IPS-18a (cell line): Measurements from ENCODE around the gene EFCAB11.

Experiments used
- H3K27ac ChIP-seq: one replicate; pipeline ENCODE4 v1.5.1; 2013; ENCODE audit warnings: low read length
- H3K27me3 ChIP-seq: one replicate; pipeline ENCODE4 v1.6.1; 2013; ENCODE audit warnings: mild to moderate bottlenecking, low read length; ENCODE audit not compliant: control insufficient read depth, insufficient read depth
- H3K36me3 ChIP-seq: one replicate; pipeline ENCODE4 v1.6.1; 2013; ENCODE audit warnings: low read depth, low read length; ENCODE audit not compliant: control insufficient read depth
- H3K4me1 ChIP-seq: one replicate; pipeline ENCODE4 v1.6.1; 2013; ENCODE audit warnings: low read depth, low read length; ENCODE audit not compliant: control insufficient read depth
- H3K4me3 ChIP-seq: one replicate; pipeline ENCODE4 v1.5.1; 2013; ENCODE audit warnings: low read length
- H3K9ac ChIP-seq: one replicate; pipeline ENCODE4 v1.6.1; 2013; ENCODE audit warnings: mild to moderate bottlenecking, low read length, moderate library complexity
- H3K9me3 ChIP-seq: one replicate; pipeline ENCODE4 v1.6.1; 2013; ENCODE audit warnings: low read depth, low read length; ENCODE audit not compliant: control insufficient read depth

Gene EFCAB11

DNA sequence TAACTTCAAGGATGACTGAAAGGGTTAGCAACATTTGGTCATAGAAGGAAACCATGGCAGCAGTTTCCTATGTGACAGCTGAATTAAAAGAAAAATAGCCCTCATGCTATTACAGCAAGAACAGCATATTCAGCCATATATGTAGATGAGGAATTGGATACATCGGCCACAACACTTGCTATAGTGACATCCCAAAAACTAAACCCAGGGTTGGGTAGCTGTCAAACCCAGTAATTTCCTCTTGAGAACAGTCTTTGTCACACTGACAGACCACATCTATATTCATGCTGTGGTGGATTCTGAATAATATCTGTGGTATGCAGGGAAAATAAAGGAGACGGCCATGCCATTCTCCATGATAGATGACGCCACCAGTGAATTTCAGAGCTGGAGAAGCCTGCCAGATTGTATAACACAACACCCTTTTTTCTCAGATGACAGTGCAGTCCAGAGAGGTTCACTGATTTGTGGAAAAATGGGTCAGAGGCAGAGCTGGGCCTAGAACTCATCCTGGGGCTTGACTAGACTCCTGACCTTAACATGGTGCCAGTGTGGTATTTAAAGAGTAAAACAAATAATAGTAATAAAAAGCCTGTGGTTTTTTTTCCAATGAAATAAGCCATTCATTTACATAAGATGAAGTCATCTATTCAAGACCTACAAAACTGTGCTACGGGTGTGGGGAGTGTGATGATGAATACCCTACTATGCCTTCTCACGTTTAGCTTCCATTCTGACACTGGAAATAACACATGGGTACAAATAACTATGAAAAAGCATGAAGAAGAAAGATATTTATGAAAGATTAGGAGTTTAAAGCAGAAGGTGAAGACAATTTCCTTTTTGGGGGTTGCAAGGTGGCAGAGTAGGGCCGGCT is 32.3 kb downstream of the EFCAB11 start:
- no peaks in the 10 kb centered on the region for H3K36me3 ChIP-seq
- no peak overlapping the region for H3K9ac ChIP-seq
- no peaks in the 10 kb centered on the region for H3K4me1 ChIP-seq
- no peaks in the 10 kb centered on the region for H3K9me3 ChIP-seq
- no peak overlapping the region for H3K4me3 ChIP-seq
- no peak overlapping the region for H3K27ac ChIP-seq
- no peaks in the 10 kb centered on the region for H3K27me3 ChIP-seq

DNA sequence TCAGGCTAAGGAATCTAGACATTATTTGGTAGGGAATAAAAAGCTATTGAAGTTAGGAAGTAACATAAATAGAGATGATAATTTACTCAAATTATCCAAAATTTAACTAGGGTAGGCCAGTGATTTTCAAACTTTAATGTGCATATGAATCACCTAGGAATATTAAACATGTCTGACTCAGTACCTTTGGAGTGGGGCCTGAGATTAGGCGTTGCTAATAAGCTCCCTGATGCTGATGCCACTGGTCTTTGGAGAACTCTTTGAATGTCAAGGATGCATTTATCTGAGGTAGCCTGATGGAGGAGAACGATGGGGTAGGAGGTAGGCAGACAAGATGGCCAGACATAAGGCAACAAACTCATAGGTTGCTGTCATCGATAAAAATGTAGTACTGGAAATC is 33.2 kb downstream of the EFCAB11 start:
- Histone ChIP-seq H3K36me3 (no peaks in the 10 kb centered on the region), H3K27me3 (no peaks in the 10 kb centered on the region), H3K4me1 (no peaks in the 10 kb centered on the region), H3K9ac (no peak overlapping the region), H3K27ac (no peak overlapping the region), H3K4me3 (no peak overlapping the region), H3K9me3 (no peaks in the 10 kb centered on the region)

DNA sequence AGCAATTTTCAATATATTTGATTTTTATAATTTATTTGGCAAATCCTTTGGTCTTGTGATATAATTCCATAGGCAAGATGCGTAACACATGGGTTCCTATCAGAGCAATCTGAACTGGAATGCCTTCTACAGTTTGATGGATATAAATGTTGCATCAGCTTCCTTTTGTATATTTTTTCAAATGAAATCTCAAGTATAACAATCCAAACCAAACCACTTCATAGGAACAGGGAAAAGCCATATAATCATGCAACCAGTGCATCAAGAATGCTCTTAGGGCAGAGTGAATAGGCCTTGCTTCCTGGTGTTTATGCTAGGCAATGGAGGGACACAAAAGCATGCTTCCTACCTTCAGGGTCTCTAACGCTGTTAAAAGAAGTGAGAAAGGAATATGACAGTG is 34.5 kb downstream of the EFCAB11 start:
- Histone ChIP-seq H3K4me3 (no peak overlapping the region), H3K36me3 (no peaks in the 10 kb centered on the region), H3K27me3 (no peaks in the 10 kb centered on the region), H3K27ac (no peak overlapping the region), H3K9me3 (no peaks in the 10 kb centered on the region), H3K9ac (no peak overlapping the region), H3K4me1 (peaks cover 2% of the 10 kb centered on the region)

DNA sequence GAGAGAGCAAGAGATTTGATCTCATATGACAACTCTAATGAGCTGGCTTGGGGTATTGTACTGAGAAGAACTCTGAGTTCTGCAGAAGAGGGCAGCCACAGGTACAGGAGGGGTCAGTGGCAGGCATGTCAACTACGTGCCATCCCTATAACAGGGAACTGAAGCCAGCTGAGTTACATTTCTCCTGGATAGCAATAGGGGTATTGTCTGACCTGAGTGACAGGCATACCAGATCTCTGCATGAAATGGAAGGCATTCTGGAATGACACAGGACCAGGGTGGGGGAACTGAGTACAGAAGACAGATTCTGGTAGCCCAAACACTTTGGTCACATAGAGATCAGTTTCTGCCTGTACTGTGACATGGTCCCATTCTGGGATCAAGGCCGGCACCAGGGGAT is 35.8 kb downstream of the EFCAB11 start:
- Histone ChIP-seq H3K4me1 (peaks cover 4% of the 10 kb centered on the region), H3K4me3 (no peak overlapping the region), H3K27ac (no peak overlapping the region)

DNA sequence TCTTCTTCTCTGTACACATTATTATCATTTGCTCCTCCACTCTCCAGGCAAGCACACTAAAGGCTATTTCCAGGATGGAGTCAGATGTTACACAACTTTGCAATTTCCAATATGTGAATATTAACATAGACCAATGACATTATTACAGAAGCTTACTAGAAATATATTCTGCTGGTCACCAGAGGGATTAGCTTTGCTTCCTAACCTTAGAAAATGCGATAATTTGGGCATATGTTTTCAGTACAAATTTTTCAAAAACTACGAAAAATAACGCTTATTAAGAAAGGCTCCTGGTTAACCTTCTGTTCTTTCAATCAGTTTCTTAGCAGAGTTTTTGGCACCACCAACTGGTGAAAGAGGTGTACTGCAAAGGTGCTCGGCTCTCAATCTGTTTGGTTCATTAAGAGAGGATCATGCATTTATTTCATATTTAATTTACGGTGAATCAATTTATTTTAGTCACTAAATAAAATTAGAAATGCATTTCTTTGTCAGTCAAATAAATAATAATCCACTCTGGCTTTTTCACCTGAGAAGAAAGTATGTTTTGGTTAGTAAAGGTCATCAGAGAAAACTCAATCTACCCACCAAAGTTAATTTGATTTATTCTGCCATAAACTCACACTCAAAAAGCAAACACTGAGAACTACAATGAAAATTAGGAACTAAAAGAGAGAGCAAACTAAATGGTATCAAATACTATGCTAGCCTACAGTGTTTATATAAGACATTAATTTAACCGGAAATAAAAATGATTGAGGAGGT is 39.2 kb downstream of the EFCAB11 start:
- Histone ChIP-seq H3K27ac (no peak overlapping the region), H3K4me1 (peaks cover 33% of the 10 kb centered on the region), H3K27me3 (no peaks in the 10 kb centered on the region), H3K9me3 (no peaks in the 10 kb centered on the region), H3K36me3 (no peaks in the 10 kb centered on the region), H3K4me3 (no peak overlapping the region), H3K9ac (no peak overlapping the region)

More for the DNA sequence above, 35.8 kb downstream of the EFCAB11 start:
- Histone ChIP-seq H3K36me3 (no peaks in the 10 kb centered on the region), H3K27me3 (no peaks in the 10 kb centered on the region), H3K9ac (no peak overlapping the region), H3K9me3 (no peaks in the 10 kb centered on the region)

DNA sequence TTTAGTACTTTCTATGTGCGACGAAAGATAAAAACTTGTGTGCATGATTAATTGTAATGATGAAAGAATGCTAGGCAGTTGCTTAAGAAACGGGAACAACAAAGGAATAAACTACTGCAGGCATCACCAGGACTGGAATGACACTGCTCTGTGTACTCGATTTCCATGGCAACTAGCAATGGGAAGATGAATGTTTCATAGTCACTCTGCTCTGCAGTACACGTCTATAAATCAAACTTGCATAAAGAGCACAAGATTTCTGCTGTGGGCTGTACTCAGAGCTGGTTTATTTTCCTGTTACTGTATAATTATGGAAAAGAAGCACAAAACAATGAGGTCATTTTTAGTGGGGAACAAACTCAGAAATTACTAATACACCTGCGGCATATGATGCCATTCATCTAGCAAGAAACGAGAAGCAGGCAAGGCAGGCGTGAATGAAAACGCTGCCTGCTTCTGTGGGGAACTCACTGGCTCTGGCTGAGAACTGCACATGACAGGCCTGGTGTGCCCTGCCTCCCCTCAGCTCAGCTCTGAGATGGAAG is 41.8 kb downstream of the EFCAB11 start:
- no peaks in the 10 kb centered on the region for H3K27me3 ChIP-seq
- H3K36me3 ChIP-seq, result no peaks in the 10 kb centered on the region
- H3K4me1 ChIP-seq, result peaks cover 33% of the 10 kb centered on the region
- H3K4me3 ChIP-seq, result no peak overlapping the region
- peak overlapping the region; percentile 20 for H3K27ac ChIP-seq
- no peaks in the 10 kb centered on the region for H3K9me3 ChIP-seq
- H3K9ac ChIP-seq, result peak overlapping the region; percentile 32

DNA sequence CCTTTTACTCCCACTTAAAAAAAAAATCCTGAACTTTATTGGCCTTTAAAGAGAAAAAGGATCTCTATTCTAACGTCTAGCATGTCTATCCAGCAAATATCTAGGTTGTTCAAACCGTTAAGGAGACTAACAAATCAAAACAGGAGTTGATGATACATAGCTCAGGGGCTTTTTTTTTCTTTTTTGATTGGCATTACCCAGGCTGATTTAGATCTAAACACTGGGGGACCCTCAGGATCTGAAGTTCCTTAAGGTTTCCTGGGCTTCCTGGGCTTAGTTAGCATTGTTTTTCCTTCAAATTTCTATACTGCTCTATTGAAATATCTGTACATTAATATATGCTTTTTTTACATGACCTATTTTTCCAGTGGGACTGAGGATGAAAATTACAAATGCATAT is 42.3 kb downstream of the EFCAB11 start:
- peak overlapping the region; percentile 32 for H3K27ac ChIP-seq
- peak overlapping the region; percentile 32 for H3K9ac ChIP-seq
- no peaks in the 10 kb centered on the region for H3K9me3 ChIP-seq
- H3K4me3 ChIP-seq, result no peak overlapping the region
- no peaks in the 10 kb centered on the region for H3K27me3 ChIP-seq
- H3K36me3 ChIP-seq, result no peaks in the 10 kb centered on the region
- peaks cover 33% of the 10 kb centered on the region for H3K4me1 ChIP-seq

DNA sequence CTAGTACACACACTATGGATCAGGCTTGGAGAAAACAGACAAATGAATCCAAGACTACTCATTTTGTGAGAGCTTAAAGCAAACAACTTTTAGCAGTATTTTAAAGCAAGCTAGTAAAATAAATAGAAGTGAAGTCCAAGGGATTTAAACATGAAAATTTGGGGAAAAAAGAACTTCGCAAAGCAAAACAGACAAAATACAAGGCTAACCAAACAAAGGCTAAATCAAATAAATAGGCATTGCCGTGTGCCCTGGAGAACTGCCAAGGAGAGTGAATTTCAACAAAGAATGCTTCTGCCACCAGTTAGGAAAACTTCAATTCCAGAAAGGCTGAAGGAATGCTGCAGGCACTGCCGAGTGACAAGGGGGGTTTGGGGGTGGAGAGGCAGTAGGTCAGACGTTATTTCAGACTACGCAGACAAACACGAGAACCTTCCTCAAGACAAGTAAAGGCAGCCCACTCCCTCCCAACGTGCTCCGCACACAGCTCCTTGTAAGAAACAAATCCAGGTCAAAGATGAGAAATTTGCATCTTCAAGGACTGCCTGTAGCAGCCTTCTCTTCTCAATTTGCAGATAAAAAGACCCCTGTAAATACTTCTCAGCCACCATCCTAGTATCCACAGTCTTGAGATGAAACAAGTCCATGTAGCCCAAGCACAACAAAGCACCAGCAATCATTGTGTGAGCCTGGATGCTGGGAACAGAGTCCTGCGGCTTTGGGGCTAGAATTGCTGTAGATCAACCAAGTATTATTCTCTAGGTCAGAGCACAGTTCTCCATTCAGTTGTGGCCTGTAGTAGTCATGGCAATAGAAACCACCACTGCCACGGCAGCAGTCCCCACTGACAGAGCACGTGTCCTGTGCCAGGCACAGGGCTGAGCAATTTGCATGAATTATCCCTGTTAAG is 43.3 kb downstream of the EFCAB11 start:
- no peaks in the 10 kb centered on the region for H3K9me3 ChIP-seq
- no peak overlapping the region for H3K4me3 ChIP-seq
- H3K9ac ChIP-seq, result peak overlapping the region; percentile 32
- H3K27ac ChIP-seq, result peak overlapping the region; percentile 32
- H3K4me1 ChIP-seq, result peaks cover 33% of the 10 kb centered on the region
- H3K27me3 ChIP-seq, result no peaks in the 10 kb centered on the region
- no peaks in the 10 kb centered on the region for H3K36me3 ChIP-seq

DNA sequence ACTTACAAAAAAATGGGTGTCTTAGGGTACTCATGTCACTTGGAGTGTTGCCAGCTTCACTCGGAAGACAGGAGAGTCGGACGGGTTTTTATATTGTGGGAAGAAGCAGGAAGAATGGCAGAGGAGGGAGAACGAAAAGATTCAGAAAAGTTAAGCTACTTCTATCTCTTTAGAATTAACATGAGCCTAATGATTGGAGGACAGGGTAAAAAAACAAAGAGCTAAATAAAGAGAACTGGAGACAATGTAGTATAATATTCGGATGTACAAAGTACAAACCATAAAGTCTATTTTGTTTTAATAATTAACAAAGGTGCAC is 43.9 kb downstream of the EFCAB11 start:
- Histone ChIP-seq H3K36me3 (no peaks in the 10 kb centered on the region), H3K4me3 (no peak overlapping the region), H3K9me3 (no peaks in the 10 kb centered on the region), H3K27ac (no peak overlapping the region), H3K9ac (peak overlapping the region; percentile 32), H3K4me1 (peaks cover 33% of the 10 kb centered on the region), H3K27me3 (no peaks in the 10 kb centered on the region)

DNA sequence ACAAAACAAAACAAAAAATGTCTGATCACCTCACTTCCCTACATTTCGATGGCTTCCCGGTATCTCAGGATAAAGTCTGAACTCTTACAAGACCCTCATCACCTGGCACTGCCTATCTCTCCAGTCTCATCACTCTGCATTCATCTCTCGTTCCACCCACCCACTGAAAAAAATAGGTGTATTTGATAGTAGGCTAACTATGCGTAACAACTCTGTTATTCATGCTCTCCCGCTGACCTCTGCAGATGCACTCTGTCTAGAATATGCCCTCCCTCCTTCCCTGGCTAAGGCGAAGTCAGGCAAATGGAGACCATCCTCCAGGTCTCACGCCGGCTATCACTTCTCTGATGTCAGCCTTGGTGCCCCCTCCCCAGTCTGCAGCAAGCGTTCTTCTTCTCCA is 44.9 kb downstream of the EFCAB11 start:
- H3K27me3 ChIP-seq, result no peaks in the 10 kb centered on the region
- no peak overlapping the region for H3K27ac ChIP-seq

More for the DNA sequence above, 44.9 kb downstream of the EFCAB11 start:
- Histone ChIP-seq H3K9ac (no peak overlapping the region), H3K4me1 (peaks cover 29% of the 10 kb centered on the region), H3K9me3 (no peaks in the 10 kb centered on the region), H3K4me3 (no peak overlapping the region), H3K36me3 (no peaks in the 10 kb centered on the region)
